Medulla oblongata (tissue), 1 donor: ENCODE data around the gene ATP1A4.
"Not testable (repeated sequence)": the region's sequence is repeated elsewhere in the genome, so short reads cannot be mapped to it uniquely, and the experiment has no call there.

Source experiments
- DNase-seq: peaks from one replicate; pipeline ENCODE4 v3.0.0-alpha.2; 2015; ENCODE audit errors: extremely low spot score

Gene ATP1A4

DNA sequence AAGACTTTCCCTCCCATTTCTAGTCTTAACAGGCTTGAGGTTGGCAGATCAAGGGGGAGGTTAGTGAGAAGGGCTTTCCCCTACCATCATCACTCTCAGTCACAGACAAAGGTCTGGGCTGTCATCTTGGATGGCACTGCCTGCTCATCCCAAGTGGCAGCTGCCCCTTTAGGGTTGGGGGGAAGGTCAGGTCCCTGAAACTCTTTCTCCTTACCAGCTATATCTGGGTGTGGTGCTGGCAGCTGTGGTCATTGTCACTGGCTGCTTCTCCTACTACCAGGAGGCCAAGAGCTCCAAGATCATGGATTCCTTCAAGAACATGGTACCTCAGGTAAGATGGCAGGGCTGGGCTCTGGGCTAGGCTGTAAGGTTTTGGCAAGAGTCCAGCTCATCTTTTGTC, 27.7 kb upstream of the ATP1A4 start:
- DNase-seq: no peak

DNA sequence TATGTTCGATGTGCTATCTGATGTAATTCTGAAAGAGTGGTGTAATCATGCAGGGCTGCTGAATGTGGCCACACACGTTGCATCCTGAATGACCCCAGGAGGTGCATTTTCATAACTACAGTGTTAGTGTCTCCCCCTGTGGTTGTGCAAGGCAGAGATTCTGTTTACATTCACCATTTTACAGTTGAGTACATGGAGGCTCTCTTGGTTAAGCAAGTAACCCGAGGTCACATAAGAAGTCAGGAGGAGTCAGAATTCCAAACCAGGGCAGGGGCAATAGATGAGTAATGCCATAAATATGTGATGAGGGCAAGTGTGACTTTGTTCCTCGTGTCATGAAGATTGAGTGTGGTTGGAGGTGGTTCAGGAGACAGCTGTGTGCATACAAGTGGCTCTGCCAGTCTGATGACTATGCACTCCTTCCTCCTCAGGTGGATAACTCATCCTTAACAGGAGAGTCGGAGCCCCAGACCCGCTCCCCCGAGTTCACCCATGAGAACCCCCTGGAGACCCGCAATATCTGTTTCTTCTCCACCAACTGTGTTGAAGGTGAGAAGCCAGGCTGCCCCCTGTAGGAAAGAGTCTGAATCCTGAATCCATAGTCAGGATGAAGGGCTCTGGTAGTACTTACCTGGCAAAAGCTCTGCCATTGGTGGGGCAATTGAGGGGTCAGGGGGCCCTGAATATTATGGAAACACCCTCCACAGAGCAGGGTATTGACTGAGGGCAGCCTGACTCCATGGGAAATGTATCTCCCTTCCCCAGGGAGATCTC, 26.5 kb upstream of the ATP1A4 start:
- DNase-seq: no peak

DNA sequence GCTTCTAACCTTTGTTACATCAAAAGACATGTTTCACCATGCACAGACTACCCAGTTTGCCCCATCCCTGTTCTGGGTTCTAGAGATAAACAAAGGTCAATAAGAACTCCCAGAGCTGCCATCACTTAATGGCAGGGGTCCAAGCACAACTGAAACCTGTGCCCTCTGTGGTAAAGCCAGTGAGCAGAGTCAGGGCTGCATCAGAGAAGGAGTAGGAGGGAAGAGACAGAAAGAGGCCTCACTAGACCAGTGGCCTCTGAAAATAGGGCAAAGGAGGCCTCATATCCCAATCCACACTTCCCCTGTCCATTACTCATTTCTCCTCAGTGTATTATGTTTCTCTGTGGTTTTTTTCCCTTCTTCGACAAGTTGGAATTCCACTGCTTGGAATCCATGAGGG, 25.7 kb upstream of the ATP1A4 start:
- DNase-seq: no peak

DNA sequence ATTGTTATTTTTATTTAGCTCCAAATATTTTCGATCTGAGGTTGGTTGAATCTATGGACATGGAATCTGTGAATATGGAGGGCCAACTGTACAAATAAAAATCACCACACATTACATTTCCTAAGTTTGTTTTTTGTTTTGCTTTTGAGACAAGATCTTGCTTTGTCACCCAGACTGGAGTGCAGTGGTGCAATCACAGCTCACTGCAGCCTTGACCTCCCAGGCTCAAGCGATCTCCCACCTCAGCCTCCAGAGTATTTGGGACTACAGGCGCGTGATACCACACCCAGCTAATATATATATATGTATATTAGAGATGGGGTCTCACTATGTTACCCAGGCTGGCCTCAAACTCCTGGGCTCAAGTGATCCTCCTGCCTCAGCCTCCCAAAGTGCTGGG, 25.1 kb upstream of the ATP1A4 start:
- DNase-seq: not testable (repeated sequence)

DNA sequence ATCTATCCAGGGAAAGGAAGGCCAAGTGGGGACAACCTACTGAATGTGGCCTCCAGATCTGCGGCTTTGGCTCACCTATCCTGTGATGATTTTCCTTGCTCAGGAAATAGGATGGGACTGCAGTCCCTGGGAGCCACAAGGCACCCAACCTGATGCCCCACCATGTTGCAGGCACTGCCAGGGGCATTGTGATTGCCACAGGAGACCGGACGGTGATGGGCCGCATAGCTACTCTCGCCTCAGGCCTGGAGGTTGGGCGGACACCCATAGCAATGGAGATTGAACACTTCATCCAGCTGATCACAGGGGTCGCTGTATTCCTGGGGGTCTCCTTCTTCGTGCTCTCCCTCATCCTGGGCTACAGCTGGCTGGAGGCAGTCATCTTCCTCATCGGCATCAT, 24.0 kb upstream of the ATP1A4 start:
- DNase-seq: no peak

DNA sequence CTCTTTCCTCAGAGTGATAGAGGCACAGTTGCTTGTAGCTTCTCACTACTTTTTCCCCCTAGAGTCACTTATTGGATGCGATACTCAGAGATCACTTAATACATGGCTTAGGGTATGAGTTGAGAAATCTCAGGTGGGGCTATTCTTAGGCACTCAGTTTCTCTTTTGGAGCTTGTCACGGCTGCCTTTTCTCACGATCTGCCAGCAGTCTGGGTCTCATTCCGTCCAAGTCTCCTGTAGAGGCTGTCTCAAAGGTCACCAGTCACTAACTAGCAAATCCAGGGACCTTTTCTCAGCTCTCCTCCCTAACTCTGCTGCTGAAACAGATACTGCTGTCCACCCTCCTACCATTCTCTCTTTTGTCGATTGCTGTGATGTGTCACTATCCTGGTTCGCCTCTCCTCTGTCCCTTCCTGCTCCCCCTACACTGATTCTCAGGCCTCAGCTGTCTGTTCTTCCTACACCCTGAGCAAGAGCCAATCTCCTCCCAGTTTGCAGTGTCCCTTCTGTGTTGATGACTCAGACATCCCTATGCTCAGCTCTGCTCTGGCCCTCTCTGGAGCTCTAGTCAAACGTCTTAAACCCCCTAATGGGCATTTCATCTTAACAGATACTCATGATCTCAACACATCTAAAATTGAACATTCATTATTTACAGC, 23.4 kb upstream of the ATP1A4 start:
- no peak for DNase-seq

DNA sequence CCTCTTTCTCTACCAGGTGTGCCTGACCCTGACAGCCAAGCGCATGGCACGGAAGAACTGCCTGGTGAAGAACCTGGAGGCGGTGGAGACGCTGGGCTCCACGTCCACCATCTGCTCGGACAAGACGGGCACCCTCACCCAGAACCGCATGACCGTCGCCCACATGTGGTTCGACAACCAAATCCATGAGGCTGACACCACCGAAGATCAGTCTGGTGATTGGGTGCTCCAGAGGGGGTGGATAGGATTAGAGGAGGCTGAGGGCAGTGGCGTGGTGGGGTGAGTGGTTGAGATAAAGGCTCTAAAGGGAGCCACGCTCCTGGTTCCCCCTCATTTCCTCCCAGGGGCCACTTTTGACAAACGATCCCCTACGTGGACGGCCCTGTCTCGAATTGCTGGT, 22.8 kb upstream of the ATP1A4 start:
- DNase-seq: no peak

DNA sequence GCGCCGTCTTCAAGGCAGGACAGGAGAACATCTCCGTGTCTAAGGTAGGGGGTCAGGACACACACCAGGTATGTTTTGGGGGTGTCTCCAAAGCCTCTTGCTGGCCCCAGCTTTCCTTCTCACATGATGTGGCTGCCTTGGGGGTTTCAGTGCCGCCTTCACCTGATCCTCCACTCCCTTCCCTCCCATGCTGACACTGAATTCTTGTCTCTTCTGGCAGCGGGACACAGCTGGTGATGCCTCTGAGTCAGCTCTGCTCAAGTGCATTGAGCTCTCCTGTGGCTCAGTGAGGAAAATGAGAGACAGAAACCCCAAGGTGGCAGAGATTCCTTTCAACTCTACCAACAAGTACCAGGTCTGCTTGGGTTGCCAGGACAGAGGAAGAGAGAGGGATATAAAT, 22.4 kb upstream of the ATP1A4 start:
- no peak for DNase-seq

DNA sequence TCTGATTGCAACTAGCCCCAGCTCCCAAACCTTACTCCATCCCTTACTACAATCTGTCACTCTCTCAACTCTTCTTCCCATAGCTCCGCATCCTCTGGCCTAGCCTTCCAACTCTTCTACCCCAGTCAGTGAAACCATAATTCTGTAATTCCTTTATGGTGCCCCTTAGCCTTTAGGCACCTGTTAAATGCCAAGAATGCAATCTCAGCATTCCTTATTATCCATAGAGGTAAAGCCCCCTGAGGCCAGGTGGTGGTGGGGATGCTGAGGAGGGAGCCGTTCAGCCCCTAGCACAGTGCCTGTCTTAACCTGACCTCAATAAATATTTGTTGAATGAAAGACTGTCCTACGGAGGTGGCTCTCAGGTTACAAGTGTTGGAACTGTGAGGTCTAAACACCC, 21.8 kb upstream of the ATP1A4 start:
- DNase-seq: no peak

DNA sequence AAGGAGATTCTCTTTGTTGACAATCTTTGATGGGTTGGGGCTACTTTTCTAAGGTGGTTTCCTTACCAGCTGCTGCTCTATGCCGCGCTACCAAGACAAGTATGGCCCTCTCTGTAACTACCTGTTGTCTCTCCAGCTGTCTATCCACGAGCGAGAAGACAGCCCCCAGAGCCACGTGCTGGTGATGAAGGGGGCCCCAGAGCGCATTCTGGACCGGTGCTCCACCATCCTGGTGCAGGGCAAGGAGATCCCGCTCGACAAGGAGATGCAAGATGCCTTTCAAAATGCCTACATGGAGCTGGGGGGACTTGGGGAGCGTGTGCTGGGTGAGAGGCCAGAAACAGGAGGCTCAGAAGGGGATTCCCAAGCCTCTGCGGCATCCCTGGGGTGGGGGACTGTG, 21.4 kb upstream of the ATP1A4 start:
- no peak for DNase-seq

DNA sequence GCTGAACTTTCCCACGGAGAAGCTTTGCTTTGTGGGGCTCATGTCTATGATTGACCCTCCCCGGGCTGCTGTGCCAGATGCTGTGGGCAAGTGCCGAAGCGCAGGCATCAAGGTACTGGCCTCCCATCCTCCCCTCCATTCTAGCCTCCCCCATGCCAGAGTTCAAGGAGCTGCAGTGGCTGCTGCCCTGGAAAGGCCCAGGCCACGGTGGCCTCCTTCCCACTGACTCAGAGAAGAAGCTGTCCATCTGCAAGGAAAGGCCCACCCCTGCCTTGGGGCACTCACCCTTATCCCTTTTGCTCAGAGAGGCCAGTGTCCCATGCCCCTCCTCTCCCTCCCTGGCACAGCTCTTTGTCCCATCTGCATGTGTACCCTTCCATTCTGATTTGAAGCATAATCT, 20.9 kb upstream of the ATP1A4 start:
- no peak for DNase-seq

DNA sequence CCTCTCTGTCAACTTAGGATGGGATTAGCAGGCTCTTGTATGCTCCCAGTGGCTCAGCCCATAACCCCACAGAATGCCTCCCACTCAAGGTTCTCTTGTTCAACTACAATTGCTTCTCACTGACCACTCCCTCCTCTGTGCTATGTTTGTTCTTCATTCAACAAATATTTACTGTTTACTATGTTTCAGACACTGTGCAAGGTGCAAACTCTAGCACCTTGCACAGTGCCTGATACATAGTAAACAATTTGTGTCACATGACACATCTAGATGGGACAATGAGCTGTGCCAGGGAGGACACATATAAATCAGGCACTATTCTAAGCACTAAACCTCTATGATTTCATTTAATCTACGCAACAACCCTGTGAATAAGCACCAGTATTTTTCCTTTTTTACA, 20.5 kb upstream of the ATP1A4 start:
- no peak for DNase-seq

DNA sequence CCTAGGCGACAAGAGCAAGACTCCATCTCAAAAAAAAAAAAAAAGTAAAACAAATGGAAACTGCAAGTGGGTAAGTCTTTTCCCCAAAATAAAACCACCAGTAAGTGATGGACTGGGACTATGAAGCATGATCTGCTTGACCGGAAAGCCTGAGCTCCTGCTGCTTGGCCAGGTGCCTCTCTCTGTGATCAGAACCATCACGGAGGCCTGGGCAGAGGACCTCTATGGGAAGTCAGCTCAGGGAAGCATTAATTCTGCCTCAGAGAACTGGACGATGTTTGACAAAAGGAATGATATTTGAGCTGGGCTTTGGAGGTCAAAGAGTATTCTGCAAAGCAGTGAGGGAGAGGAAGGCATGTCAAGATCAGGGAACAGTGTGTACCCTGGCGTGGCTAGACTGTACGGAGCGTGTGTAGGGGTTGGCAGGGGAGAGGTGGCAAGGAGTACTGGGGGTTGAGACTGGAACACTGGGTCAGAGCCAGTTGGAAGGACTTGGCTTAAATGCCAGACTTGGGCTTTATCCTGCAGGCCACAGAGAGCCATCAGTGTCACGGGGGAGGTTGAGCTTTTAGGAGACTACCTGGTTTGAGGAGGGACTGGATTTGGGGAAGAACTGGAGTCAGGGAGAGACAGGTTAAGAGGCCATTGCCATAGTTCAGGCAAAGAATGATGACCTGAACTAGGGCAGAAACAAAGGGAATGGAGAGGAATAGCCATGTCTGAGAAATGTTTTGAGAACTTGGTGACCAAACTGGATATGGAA, 19.4 kb upstream of the ATP1A4 start:
- peak; percentile 65 for DNase-seq

DNA sequence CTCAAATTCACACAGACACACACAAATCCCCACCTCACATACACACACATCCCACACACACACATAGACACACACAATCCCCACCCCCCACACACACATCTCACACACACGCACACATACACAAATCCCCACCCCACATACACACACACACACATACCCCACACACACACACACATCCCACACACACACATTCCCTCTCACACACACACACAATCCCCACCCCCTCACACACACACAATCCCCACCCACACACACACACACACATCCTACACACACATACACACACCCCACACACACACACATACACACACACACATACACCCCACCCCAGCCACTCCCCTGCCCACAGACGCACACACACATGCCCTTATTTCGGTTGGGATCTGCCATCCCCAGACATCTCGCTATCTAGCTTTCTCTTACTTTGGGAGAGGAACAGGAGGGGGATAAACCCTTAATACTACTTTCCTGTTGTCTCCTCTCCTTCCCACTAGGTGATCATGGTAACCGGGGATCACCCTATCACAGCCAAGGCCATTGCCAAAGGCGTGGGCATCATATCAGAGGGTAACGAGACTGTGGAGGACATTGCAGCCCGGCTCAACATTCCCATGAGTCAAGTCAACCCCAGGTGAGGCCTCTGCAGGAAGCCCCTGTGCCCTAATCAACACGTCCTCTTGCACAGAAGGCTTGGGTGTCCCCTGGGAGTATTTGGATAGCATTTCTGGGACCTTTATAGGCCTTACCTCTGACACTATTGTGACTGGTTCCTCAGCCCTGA, 17.2 kb upstream of the ATP1A4 start:
- no peak for DNase-seq

DNA sequence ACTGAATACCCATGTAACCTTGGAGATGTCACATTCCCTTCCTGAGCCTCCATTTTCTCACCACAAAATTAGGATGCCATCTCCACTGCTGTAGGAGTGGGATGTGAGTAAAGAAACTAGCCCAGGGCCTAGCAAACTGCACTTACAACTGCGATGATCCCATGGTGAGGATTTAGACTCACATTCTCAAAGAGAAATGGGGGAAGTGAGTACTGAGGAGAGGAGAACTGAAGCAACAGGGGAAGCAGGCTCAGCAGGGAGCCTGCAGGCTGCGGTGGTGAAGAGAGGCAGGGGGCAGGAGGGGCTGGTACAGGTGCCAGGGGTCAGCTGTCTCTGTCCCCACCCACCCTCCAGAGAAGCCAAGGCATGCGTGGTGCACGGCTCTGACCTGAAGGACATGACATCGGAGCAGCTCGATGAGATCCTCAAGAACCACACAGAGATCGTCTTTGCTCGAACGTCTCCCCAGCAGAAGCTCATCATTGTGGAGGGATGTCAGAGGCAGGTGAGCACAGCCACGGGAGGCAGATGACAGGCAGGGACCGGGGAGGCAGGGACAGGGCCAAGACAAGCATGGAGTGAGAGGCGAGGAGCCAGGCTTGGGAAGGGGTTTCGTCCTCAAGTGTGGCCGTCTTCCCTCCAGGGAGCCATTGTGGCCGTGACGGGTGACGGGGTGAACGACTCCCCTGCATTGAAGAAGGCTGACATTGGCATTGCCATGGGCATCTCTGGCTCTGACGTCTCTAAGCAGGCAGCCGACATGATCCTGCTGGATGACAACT, 16.4 kb upstream of the ATP1A4 start:
- DNase-seq: peak; percentile 25

DNA sequence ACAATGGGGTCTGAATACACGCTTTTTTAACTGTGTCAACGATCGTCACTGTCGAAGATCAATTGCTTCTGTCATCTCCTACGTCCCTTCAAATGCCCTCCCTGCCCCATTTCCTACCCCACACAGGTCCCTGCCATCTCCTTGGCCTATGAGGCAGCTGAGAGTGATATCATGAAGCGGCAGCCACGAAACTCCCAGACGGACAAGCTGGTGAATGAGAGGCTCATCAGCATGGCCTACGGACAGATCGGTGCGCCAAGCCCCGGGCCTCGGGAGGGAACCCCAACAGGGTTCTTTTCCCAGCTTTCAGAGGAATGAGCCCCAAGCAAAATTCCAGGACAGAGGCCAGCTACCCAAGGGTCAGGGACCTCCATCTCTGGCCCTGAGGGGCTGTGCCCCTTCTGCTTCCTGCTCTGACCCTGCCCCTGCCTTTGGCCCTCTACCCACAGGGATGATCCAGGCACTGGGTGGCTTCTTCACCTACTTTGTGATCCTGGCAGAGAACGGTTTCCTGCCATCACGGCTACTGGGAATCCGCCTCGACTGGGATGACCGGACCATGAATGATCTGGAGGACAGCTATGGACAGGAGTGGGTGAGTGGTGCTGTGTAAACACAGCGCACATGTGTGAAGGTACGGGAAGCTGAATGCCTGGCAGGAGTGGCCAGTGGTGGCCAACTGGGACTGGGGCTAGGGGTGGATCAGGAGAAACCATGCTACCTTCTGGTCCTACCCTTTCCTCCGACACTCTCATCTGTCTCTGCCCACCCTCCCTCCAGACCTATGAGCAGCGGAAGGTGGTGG, 15.1 kb upstream of the ATP1A4 start:
- no peak for DNase-seq

DNA sequence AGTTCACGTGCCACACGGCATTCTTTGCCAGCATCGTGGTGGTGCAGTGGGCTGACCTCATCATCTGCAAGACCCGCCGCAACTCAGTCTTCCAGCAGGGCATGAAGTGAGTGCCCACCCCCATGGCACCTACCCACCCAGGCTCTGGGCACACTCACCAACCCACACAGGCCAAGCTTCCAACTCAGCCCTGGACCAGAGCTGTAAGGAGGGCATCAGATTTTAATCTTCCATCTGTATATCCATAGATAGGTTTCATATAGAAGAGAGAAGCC, 14.5 kb upstream of the ATP1A4 start:
- DNase-seq: no peak

DNA sequence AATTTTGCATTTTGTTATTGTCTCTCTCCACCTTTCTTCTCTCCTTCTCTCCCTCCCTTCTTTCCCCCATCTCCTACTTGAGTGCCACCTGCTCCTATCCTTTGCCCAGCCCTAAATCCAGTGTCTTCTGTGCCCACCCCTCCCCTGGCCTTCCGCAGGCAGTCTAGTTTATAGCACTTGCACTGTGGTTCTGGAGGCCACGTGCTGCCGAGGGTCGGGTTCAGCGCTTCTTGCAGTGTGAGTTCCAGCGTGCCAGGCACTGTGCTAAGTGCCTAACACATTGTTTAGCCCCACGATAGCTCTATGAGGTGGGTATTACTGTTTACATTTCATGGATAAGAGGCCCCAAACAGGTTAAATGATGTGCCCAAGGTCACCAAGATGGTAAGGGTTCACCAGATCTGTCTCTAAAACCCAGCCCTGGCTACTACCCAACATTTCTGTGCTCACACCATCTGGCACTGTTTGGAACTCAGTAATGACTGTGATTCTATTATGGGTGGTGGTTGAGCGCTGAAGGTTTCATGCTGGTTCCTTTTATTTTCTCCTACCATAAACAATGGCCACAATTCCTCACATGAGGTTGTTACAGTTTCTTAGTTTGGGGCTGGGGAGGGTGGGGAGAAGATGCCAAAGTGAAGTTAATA, 14.1 kb upstream of the ATP1A4 start:
- no peak for DNase-seq

DNA sequence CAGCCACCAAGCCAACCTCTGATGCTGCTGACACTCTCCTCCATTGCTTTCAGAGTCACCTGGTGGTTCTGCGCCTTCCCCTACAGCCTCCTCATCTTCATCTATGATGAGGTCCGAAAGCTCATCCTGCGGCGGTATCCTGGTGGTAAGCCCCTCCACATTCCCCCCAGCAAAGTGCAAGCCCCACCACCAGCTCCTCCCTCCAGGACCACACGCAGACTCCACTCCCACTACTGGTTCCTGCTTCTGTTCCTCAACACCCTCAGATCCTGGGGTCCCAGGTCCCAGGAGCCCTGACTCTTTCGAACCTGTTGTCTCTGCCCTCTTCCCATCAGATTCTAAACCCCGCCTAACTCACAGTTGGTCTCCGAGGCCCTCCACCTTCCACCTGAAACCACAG, 11.6 kb upstream of the ATP1A4 start:
- no peak for DNase-seq

DNA sequence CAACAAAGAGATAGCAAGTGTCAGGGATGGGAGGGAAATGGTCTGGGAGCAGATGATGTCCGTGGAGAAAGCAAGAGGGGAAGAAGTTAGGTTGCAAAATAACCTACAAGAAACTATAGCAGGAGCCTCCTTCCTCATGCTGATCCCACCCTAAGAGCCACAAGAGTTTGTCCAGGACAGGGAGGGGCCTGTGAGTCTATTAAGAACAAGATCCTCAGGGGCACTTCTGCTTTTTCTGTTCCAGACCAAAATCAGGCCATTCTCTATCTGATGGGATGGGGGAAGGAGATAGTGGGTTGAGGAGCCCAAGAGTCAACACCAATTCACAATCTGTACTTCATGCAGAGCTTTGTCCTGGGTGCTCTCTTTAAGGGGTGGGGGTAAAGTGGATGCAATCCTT, 7.7 kb upstream of the ATP1A4 start:
- peak; percentile 65 for DNase-seq
